HG02852 (cell line): ENCODE measurements around the gene TACC3.

Experiments used
- ATAC-seq: cut with Tn5 transposase; IDR thresholded peaks from one replicate; pipeline ENCODE4 v1.9.1; 2021; ENCODE audit warnings: mild to moderate bottlenecking, moderate library complexity; ENCODE audit not compliant: unreplicated experiment

The TACC3 gene

DNA sequence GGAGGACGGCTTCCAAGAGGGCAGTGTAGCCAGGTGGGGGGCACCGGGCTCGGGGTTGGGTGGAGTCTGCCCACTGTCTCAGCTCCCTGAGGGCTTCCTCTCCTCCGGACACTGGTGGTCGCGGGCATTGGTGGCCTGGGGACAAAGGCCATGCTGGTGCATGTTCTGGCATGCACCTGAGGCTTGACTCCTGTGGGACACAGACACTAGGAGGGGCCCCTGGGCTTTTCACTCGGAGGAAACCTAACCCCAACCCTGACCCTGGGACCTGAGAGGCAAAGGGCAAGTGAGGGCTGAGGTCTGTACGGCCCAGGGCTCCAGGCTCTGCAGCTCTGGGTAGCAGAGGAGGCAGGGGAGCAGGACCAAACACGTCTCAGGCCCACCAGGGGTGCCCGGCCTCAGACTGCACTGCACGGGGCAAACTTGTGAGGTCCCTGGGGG is 49.5 kb downstream of the TACC3 start:
- ATAC-seq: no peak

DNA sequence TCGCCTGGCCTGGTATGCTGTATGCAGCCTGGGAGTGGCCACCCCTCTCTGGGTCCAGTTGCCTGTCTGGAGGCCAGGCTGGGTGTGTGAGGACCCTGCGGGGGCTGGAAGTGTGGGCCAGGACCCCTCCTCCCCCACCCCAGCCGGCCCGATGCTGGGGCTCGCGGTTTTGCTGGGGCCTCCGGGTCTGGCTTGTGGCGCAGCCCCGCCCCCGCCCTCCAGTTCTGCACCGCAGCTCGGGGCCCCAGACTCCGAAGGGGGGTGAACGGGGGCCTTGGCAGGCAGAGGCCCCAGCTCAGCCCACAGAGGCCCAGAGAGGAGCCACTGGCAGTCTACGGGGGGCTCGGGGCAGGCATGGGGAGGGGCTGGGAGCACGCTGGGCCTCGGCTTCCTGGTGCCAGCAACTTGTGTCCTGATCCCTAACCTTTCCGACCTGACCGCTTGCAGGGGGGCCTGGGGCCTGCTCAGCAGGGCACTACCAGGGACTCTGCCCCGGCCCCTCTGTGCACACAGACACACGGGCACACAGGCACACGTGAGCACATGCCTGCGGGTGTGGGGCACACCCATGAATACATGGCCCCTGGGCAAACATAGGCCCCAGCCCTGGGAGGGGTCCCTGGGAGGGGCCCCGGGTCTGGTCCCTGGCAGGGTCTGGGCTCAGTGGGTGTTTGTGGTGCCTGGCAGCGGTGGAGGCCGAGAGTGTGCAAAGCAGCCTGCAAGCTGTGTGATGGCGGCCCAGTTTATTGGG is 50.4 kb downstream of the TACC3 start:
- no peak for ATAC-seq

DNA sequence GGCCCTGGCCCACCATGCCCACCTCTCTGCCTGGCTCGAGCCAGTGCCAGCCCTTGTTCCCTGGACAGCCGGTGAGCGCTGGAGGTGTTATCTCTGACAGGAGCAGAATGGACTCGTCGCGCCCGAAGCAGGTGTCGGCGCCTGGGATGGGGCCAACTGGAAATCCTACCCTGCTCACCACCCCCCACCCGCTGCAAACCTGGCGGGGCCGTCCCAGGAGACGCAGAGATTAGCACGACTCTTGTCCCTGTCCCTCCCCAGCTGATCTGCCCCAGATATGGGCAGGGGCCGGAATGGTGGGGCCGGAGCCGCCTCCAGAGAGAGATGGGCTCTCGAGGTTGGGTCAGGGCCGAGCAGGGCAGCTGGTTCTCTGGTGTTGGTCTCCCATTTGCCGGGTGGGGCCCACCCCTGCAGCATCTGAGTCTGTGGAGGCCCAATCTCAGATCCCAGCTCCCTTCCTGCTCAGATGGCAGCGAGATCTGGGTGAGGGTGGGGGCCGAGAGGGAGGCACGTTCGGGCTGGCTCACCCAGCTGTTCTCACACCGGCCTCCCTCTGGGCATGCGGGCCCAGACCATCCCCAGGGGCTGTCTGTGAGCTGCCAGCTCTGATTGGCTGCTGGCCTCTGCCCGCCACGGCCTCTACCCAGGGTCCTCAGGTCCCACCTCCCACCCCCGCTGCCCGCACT is 51.7 kb downstream of the TACC3 start:
- no peak for ATAC-seq

DNA sequence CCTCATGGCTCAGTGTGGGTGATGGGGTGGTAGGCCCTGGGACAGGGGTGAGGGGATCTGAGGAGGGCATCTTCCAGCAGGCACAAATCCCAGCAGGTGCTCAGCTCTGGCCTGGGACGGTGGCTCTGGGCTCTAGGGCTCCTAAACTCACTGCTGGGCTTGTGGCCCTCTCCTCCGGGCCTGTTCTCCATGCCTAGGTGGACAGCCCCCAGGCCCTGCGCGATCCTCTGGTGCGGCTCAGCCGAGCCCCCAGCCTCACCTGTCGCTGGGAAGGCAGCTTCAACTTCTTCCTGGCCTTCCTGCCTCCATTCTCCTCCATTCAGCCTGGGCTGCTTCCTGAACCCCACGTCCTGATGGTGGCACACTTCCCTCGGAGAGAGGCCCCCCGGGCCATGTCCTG is 52.4 kb downstream of the TACC3 start:
- ATAC-seq: no peak

DNA sequence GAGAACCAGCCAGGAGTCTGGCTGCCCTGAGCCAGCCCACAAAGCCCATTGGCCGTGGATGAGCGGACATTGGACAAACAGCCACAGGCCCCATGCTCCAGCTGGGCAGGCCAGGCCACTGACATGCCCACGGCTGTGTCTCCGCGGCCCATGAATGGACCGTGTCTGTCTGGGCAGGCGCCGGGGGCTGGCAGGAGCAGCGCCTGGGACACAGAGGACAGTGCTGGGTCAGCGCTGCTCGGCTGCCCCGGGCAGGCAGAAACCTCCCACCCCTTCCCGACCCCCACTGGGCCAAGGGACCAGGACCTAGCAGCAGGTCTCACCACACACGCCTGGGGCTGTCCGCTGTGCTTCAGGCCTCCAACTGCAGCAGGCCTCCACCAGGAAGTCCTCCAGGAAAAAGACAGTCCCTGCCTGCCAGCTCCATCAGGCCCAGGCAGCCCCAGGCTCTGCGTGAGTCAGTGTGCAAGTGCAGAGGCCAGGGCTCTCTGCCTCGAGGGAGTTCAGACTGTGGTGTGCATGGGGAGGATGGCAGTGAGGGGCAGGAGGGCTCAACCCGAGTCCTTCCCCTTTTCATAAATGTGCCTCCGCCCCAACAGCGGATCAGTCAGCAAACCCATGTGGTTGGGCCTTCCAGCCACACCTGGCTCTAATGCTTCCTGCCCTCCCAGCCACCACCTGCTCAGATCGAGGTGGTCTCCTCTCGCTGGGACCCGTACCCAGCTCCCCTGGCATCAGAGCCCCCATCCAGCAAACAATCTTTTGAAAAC is 54.6 kb downstream of the TACC3 start:
- ATAC-seq: no peak

DNA sequence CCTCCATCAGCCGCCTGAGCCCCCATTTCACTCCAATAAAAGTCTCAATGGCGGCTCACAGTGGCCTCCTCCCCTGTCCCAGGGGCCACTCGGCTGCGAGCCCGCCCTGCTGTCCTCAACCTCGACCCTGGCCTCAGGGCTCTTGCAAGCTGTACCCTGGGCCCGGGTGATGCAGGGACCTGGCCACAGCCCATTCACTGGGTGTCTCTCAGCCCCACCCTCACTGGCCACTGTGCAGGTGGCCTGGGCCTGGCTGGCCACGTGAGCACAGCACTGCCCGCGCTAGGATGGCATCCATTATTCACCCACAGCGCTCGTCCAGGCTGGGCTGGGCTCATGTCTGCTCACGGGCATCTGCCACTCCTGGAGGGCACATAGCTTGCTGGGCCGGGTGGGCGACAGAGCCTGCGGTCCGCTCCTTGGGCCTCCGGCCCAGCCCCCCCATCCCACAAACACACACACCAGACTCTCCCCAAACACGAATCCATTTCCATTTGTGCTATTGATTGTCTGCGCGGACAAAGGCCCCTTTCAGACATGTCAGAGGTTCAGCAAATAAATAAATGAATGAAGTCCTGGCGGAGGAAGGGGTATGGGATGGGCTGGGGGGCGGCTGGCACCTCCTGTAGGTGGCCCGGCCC is 55.3 kb downstream of the TACC3 start:
- no peak for ATAC-seq

DNA sequence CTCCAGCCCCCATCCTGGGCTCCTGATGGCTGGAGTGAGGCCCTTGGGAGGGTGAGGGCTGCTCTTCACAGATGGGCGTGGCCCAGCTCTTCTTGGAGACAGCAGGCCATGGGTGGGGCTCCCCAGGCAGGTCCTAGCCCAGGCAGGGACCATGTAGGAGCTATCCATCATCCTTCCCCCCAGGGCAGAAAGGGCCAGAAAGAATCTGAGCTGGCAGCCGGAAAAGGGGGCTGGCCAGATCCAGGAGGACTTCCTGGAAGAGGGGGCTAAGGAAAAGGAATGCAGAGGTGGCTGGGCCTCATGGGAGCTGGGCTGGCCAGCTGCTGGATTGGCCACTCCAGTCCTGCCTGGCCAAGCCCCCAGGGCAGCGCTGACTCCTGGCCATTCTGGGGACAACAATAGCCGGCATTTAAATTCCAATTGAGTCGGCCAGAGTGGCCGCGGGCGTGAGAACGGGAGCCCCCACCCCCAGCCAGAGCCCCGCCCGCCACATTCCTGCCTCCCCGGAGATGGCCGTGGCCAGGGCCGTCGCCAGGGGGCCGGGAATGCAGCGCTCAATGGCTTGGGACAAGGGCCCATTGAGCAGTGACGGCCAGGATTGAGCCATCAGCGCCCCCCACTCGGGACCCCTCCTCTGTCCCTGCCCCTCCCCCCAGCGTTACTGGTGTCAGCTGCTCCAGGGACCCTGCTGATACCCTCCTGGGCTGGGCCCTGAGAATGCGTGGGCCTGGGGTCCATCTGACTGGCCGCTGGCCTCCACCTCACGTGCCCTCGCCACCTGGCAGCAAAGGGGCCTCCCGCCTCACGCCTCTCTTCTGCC is 56.7 kb downstream of the TACC3 start:
- no peak for ATAC-seq

DNA sequence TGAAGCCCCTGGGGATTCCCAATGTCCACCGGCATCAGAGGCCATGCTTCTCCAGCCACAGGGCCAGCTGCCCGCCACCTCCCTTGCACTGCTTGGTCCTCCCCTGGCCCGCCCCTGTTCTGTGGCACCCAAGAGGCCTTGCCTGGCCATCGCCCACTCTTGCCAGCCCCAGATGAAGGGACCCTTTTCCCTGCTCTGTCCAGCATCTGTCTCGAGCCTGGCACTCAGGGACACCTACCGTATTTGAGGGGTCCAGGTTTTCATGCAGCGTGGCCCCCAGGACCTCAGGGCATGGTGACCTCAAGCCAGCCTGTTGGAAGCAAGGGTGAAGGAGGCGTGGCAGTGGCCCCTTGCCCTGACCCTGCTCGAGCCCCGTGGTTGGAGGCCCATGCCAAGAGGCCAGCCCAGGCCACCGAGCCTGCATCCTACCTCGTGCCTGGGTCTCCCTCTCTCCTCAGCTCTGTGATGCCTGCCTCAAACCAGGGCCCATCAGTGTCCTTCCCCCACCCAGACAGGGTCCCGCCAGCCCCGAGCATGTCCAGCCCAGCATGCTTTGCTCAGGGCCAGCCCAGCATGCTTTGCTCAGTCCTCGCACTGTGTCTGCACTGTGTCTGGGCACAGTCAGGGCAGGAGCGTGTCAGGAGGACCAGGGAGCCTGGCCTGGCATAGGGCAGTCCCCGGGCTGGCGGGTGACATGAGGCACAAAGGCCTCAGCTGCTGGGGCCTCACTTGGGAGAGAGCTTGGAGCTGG is 57.5 kb downstream of the TACC3 start:
- no peak for ATAC-seq

DNA sequence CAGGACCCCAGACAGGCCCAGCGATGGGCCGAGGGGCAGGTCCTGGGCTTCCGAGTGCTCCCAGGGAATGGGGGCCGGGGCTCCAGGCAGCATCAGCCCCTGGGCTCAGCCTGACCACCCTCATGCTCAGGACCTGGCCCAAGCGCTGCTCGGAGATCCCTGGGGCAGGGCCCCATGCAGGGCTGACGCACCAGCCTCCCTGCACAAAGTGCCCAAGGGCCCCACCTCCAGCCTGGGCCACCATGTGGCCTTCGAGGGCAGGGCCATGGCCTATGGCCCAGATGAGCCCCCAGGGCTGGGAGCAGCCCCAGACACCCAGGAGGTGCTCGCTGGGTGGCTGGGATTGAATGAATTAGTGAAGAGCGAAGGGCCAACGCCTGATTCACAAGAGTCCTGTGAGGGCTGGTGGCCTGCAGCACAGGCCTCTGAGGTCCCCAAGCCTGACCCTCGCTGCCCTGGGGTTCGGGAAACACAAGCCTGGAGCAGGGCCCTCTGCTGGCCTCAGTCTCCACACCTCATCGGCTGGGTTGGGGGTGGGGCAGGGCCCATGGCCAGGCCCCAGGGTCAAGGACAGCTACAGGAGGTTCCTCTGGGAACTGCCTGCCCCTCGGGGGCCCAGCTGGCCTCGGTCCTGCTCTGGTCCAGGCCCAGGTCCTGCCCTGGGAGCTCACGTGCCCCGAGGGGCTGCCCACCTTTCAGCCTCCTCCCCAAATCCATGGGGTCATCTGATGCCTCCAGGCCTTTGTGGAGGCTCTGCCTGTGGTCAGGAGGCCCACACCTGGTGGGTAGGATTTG is 58.5 kb downstream of the TACC3 start:
- no peak for ATAC-seq

DNA sequence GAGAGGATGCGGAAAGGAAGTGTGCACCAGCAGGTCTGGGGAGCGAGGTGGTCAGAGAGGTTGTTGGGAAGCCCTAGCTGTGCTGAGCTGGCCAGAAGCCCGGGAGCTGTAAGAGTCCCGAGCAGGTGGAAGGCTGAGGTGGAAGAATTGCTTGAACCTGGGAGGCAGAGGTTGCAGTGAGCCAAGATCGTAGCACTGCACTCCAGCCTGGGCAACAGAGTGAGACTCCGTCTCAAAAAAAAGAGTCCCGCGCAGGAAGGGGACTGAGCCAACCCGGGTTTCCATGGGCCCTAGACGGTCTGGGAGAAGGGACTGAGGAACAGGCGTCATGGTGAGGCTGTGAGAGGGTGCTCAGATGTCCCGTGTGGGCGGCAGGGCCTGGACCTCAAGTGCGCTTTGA is 59.1 kb downstream of the TACC3 start:
- ATAC-seq: no peak

DNA sequence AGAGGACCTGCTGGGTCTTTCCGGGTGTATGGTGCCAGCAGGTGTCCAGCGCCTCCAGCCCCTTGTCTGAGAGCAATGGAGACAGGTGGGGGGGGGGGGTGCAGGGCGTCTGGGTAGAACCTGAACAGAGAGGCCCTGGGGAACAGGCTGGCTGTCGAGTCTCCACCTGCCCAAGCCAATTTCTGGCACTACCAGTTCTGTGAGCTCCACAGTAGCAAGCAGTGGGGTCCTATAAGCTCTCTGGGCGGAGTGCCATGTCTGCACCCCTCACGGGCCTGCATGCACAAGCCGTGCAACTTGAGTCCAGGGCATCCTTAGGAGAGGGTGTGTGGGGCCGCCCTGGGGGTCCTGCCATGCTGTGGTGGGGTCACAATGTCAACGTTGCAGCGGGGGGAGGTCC is 61.7 kb downstream of the TACC3 start:
- ATAC-seq: no peak

DNA sequence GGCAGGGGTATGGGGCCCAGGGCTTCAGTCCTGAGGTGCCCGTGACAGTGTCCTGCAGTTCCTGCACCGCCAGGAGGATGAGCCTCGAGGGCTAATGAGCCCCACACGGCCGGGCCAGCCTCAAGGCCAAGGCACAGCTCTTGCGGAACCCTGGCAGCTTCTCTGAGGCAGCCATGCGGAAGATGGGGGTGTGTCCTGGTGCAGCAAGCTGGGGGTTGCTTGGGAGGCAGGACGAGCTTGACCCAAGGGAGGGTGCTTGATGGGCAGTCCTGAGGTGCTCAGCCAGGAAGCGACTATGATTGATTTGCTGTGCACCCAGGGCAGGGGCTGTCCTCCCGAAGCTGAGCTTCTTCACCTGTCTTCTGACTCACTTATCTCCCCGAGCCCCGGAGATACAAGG is 62.6 kb downstream of the TACC3 start:
- no peak for ATAC-seq

DNA sequence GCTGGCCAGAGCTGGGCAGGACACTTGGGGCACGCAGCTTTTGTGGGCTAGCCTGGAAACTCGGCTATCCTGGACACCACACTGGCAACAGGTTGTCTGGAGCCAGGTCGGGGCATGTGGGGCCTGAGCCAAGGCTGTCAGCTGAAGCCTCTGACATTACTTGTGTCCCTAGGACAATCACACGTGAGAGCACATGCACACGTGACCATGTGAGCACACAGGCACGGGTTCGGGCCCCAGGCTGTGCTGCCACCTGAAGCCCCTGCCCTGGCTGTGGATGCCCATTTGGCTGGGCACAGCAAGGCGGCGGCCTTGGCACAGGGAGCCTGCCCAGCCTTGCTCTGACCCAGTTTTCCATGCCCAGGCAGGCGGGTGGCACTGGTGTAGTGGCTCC is 63.1 kb downstream of the TACC3 start:
- ATAC-seq: no peak

DNA sequence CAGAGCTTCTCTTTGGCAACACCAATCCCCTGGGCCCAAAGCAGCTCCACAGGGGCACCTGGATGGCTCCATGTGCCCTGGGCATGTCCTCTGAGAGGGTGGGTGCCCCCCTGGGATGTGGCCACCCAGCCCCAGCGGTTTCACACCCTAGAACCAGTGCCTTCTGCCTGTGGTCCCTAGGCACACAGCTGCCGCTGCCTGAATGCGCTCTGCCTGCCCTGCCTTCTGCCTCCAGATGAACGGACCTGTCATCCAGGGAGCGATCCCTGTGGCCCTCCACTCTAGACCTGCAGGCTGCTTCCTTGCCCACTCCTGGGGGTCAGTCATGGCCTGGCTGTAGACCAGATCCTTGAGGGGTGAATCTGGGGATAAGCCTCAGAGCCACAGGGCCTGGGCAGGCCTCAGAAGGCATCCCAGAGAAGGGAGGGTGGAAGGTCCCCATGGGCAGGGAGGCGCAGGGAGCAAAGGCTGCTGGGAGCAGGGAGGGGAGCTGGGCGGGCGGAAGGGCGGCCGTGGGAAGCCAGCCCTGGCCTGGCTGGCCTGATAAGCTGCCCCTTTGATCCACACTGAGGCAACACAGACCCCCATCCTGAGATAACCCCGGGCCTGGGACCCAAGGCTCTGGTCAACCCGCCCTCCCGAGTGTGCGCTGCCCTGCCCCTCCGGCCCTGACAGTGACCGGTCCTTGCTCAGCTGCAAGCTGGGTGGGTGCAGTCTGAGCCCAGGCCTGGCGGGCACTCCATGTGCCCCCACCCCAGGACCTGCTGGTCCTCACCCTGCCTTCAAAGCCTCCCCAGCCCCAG is 63.7 kb downstream of the TACC3 start:
- no peak for ATAC-seq

DNA sequence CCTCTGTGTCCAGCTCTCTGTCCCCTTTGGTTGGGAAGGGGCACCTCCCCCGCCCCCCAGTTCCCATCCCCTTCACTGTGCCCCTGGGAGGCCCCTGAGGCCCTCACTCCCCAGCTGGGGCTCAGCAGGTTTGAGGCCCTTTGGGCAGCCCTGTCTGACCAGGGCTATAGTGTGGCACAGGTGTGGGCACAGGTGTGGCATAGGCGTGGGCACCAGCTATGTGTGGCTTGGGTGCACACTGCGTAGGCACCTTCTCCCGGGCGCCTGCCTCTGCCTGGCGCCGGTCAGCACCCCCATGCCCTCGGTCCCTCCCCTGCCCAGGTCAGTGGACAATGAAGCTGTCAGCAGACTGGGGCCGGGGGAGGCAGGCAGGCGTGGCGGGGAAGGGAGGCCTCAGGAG is 64.3 kb downstream of the TACC3 start:
- no peak for ATAC-seq

DNA sequence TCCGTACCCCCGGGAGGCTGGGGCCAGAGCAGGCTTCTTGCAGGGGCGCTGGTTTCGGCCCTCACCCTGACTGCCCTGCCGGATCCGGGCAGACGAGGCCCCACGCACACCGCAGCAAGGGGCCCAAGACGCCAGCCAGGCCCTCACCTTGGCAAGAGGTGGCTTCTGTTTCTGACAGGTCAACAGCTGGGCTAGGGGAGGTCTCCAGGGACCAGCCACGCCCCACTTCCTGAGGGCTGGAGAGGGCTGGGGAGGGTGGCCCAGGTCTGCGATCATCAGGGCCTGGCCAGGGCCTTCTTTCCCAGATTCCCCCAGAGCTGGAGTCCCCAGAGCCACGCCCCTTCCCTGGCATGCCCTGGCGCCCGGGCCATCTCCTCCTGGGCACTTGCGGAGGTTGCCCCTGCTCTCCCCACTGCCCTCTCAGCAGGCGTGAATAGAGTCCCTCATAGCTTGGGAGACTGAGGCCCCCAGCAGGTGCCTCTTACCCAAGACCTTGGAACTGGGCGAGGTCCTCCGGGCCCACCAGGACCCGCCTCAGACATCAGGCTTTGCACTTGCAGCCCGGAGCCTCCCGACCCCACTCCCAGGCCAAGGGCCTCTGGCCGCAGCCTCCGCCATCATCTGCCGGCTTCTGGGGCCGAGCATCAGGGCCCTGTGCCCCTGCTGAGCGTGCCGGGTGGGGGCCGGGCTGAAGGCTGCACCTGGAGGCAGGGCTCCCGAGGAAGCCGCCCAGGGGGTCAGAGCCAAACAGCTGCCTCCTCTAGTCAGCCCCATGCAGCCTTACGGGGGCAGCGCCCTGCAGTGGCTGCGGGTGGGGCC is 65.4 kb downstream of the TACC3 start:
- no peak for ATAC-seq

DNA sequence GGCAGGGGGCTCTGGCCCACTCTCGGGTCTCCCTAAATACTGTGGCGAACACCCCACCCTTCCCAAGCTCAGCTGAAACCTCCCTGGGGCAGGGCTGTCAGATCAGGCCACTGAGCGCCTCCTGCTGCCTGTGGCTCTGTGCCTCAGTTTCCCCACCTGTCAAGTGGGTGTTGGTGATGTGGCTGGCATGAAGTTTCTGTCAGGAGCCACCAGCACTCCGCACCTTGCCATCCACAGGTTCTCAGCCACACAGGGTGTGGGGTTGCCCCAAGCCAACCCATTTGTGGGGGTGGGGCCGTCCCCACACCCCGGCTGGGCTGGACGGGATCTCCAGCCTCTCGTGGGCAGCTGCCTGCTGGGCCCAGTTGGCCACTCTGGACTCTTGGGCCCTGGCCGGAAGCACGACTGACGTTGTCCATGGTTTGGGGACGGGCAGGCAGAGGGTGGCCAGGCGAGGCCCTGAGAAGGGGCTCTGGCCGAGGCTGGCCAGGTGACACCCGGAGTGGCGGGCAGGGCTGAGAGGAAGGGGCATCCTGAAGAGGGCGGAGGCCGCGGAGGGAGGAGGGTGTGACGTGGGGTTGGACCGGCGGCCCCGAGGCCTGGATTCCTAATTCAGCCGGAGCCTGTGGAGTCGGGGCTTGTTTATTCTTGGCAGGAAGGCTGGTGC is 66.2 kb downstream of the TACC3 start:
- ATAC-seq: no peak
